MCF 10A (cell line): ENCODE measurements around the gene SNAP29. TPM values are rescaled to one million over a fixed set of nuclear protein-coding genes. Genes with fewer than 3 reads are reported as not detected.
"Not testable (repeated sequence)": the region's sequence is repeated elsewhere in the genome, so short reads cannot be mapped to it uniquely, and the experiment has no call there.

Experiments
- BruUV-seq: library from RNA; stranded (reverse); fragments of 400-500 nt; replicated peaks from 2 replicates; lab custom pipeline; 2021; lab: Mats Ljungman, UMichigan
- CTCF ChIA-PET: fragments of 300-600 bp; sonication (Branson Sonifier 250); formaldehyde crosslinking; extraction: SDS; loops from one replicate; lab custom pipeline; 2021; ENCODE audit warnings: antibody characterized with exemption, inconsistent platforms; lab: Yijun Ruan, JAX
- POLR2A ChIA-PET: fragments of 300-600, 350-650 bp; sonication (Branson Sonifier 250); formaldehyde crosslinking; extraction: SDS; loops from one replicate; lab custom pipeline; 2020; ENCODE audit warnings: antibody characterized with exemption, inconsistent platforms; lab: Yijun Ruan, JAX
- DNase-seq: peaks from one replicate; pipeline ENCODE4 v3.0.0-alpha.2; 2018; ENCODE audit not compliant: unreplicated experiment
- H3K27ac Mint-ChIP-seq: one replicate; pipeline ENCODE4 v1.8.0; 2022; ENCODE audit warnings: mild to moderate bottlenecking, low read depth, mixed read lengths; ENCODE audit not compliant: unreplicated experiment
- H3K27me3 Mint-ChIP-seq: one replicate; pipeline ENCODE4 v1.8.0; 2022; ENCODE audit warnings: mixed read lengths; ENCODE audit not compliant: insufficient read depth, unreplicated experiment
- H3K36me3 Mint-ChIP-seq: one replicate; pipeline ENCODE4 v1.8.0; 2022; ENCODE audit warnings: mild to moderate bottlenecking, moderate library complexity, mixed read lengths; ENCODE audit not compliant: insufficient read depth, unreplicated experiment
- H3K4me1 Mint-ChIP-seq: one replicate; pipeline ENCODE4 v1.8.0; 2022; ENCODE audit warnings: mixed read lengths; ENCODE audit not compliant: insufficient read depth, unreplicated experiment
- H3K4me3 Mint-ChIP-seq: one replicate; pipeline ENCODE4 v1.8.0; 2022; ENCODE audit warnings: mild to moderate bottlenecking, moderate library complexity, mixed read lengths; ENCODE audit not compliant: unreplicated experiment
- H3K9me3 Mint-ChIP-seq: one replicate; pipeline ENCODE4 v1.8.0; 2022; ENCODE audit warnings: mixed read lengths; ENCODE audit not compliant: unreplicated experiment
- intact Hi-C: fragments of 100-400 bp; cut with micrococcal nuclease; formaldehyde crosslinking; loops from 2 replicates; pipeline ENCODE4 v1.14.1; 2022
- total RNA-seq: library from RNA; stranded (reverse); gene quantifications from 2 replicates; pipeline ENCODE4 v1.2.3, GENCODE V29; 2022
- TF ChIP-seq, protein P1 (sequence below): fragments of 200-600 bp; IDR thresholded peaks from one replicate; pipeline ENCODE4 v1.8.0; 2022; ENCODE audit warnings: antibody characterized with exemption, mild to moderate bottlenecking; ENCODE audit not compliant: unreplicated experiment

SNAP29 gene
- total RNA-seq, 1 experiment from 2014 or later = 28.7 TPM

DNA sequence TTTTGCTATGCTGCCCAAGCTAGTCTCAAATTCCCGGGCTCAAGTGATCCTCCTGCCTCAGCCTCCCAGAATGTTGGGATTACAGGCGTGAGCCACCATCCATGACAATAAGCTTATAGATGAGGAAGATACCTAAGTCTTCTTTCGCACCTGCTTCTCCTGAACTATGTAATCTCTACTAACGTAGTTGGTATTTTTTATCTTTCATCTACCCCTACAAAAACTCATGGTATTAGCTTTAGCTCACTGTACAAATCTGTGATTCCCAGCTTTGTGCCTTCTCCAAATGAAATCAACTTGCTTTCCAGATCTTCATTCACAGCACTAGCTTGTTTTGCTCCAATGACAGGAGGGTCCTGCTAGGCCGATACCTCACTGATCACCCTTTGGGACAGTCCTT is 36.6 kb upstream of the SNAP29 start:
- POLR2A ChIA-PET = interaction anchor here (1.2 kb wide), 1 partner anchor 37 kb away, joined by 3 read pairs; the partner anchor contains the start of genes PI4KA and SNAP29
- no peaks in the 10 kb centered on the region for H3K4me1 Mint-ChIP-seq
- H3K36me3 Mint-ChIP-seq = peaks cover 31% of the 10 kb centered on the region
- TF ChIP-seq, protein P1, sequence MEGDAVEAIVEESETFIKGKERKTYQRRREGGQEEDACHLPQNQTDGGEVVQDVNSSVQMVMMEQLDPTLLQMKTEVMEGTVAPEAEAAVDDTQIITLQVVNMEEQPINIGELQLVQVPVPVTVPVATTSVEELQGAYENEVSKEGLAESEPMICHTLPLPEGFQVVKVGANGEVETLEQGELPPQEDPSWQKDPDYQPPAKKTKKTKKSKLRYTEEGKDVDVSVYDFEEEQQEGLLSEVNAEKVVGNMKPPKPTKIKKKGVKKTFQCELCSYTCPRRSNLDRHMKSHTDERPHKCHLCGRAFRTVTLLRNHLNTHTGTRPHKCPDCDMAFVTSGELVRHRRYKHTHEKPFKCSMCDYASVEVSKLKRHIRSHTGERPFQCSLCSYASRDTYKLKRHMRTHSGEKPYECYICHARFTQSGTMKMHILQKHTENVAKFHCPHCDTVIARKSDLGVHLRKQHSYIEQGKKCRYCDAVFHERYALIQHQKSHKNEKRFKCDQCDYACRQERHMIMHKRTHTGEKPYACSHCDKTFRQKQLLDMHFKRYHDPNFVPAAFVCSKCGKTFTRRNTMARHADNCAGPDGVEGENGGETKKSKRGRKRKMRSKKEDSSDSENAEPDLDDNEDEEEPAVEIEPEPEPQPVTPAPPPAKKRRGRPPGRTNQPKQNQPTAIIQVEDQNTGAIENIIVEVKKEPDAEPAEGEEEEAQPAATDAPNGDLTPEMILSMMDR = no peak
- intact Hi-C loops = no loop called here
- H3K4me3 Mint-ChIP-seq = no peak overlapping the region
- CTCF ChIA-PET = interaction anchor here (0.6 to 1.5 kb wide), 2 partner anchors 39 to 335 kb away, joined by 3 to 4 read pairs; no protein-coding TSS in a partner anchor
- BruUV-seq = no TSS peak
- no peaks in the 10 kb centered on the region for H3K27me3 Mint-ChIP-seq
- H3K9me3 Mint-ChIP-seq = no peaks in the 10 kb centered on the region
- no peak for DNase-seq
- H3K27ac Mint-ChIP-seq = no peak overlapping the region

DNA sequence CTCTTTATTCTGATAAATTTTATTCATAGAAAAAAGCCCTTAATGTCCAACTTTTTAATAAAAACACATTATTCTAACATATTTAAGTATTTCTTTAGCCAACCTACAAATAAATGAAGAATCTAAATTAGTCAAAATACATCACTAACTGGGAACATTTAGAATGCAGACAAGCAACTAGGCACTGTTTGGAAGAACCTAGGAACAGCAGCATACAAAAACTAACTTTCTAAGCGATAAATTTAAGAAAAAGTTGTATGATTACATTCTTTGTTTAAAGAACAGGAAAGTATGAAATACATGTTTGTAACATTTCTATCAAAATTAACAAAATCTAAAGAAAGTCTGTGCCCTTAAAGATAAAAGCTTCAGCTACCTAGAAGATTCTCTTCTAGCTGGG is 35.5 kb upstream of the SNAP29 start:
- Mint-ChIP-seq H3K27me3 (no peaks in the 10 kb centered on the region), H3K36me3 (peaks cover 23% of the 10 kb centered on the region), H3K4me3 (no peak overlapping the region), H3K27ac (no peak overlapping the region), H3K9me3 (no peaks in the 10 kb centered on the region), H3K4me1 (no peaks in the 10 kb centered on the region)
- CTCF ChIA-PET = interaction anchor here (1.0 kb wide), 1 partner anchor 39 kb away, joined by 3 read pairs; no protein-coding TSS in a partner anchor
- DNase-seq = no peak
- no TSS peak for BruUV-seq
- TF ChIP-seq, protein P1 = no peak
- intact Hi-C loops = no loop called here
- POLR2A ChIA-PET = no interaction called here

GRCh38 chr22:20825216-20825615 is 33.6 kb upstream of the SNAP29 start:
- H3K4me1 Mint-ChIP-seq, BruUV-seq, POLR2A ChIA-PET, H3K4me3 Mint-ChIP-seq, intact Hi-C loops, H3K9me3 Mint-ChIP-seq, H3K27ac Mint-ChIP-seq, H3K27me3 Mint-ChIP-seq, DNase-seq: not testable (repeated sequence)
- H3K36me3 Mint-ChIP-seq = peaks cover 26% of the 10 kb centered on the region
- CTCF ChIA-PET = interaction anchor here (0.6 kb wide), 1 partner anchor 367 kb away, joined by 3 read pairs; no protein-coding TSS in a partner anchor

- H3K27me3 Mint-ChIP-seq = no peaks in the 10 kb centered on the region
- no peak overlapping the region for H3K4me3 Mint-ChIP-seq
- TF ChIP-seq, protein P1 = no peak
- intact Hi-C loops = no loop called here
- H3K9me3 Mint-ChIP-seq = no peaks in the 10 kb centered on the region
- no TSS peak for BruUV-seq
- H3K4me1 Mint-ChIP-seq = no peaks in the 10 kb centered on the region
- ChIA-PET CTCF (interaction anchor here (0.6 kb wide), 1 partner anchor 368 kb away, joined by 3 read pairs; no protein-coding TSS in a partner anchor), POLR2A (no interaction called here)
- DNase-seq = no peak
- peaks cover 30% of the 10 kb centered on the region for H3K36me3 Mint-ChIP-seq
- H3K27ac Mint-ChIP-seq = no peak overlapping the region
Observed at GRCh38 chr22:20825624-20826023, 33.2 kb upstream of the SNAP29 start.

DNA sequence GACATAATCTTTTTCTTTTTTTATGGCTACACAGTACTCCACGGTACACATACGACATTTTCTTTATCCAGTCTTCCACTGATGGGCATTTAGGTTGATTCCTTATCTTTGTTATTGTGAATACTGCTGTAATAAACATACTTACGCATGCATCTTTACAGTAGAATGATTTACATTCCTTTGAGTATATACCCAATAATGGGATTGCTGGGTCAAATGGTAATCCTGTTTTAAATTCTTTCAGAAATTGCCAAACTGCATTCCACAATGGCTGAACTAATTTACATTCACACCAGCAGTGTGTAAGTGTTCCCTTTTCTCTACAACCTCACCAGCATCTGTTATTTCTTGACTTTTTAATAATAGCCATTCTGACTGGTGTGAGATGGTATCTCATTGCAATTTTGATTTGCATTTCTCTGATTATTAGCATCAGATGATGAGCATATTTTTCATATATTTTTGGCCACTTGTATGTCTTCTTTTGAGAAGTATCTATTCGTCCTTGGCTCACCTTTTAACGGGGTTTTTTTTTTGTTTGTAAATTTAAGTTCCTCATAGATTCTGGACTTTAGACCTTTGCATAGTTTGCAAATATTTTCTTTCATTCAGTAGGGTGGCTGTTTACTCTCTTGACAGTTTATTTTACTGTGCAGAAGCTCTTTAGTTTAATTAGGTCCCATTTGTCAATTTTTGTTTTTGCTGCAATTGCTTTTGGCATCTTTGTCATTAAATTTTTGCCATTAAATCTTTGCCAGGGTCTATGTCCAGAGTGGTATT is 32.2 kb upstream of the SNAP29 start:
- H3K4me3 Mint-ChIP-seq, BruUV-seq, H3K4me1 Mint-ChIP-seq, H3K27ac Mint-ChIP-seq, POLR2A ChIA-PET, CTCF ChIA-PET, intact Hi-C loops, H3K9me3 Mint-ChIP-seq, H3K27me3 Mint-ChIP-seq, DNase-seq: not testable (repeated sequence)
- peaks cover 37% of the 10 kb centered on the region for H3K36me3 Mint-ChIP-seq
